IPS-18a (cell line): ENCODE measurements around the gene GRIA1.

Experiments used
- H3K27ac ChIP-seq: one replicate; pipeline ENCODE4 v1.5.1; 2013; ENCODE audit warnings: low read length
- H3K27me3 ChIP-seq: one replicate; pipeline ENCODE4 v1.6.1; 2013; ENCODE audit warnings: mild to moderate bottlenecking, low read length; ENCODE audit not compliant: control insufficient read depth, insufficient read depth
- H3K36me3 ChIP-seq: one replicate; pipeline ENCODE4 v1.6.1; 2013; ENCODE audit warnings: low read depth, low read length; ENCODE audit not compliant: control insufficient read depth
- H3K4me1 ChIP-seq: one replicate; pipeline ENCODE4 v1.6.1; 2013; ENCODE audit warnings: low read depth, low read length; ENCODE audit not compliant: control insufficient read depth
- H3K4me3 ChIP-seq: one replicate; pipeline ENCODE4 v1.5.1; 2013; ENCODE audit warnings: low read length
- H3K9ac ChIP-seq: one replicate; pipeline ENCODE4 v1.6.1; 2013; ENCODE audit warnings: mild to moderate bottlenecking, low read length, moderate library complexity
- H3K9me3 ChIP-seq: one replicate; pipeline ENCODE4 v1.6.1; 2013; ENCODE audit warnings: low read depth, low read length; ENCODE audit not compliant: control insufficient read depth

GRIA1 gene

DNA sequence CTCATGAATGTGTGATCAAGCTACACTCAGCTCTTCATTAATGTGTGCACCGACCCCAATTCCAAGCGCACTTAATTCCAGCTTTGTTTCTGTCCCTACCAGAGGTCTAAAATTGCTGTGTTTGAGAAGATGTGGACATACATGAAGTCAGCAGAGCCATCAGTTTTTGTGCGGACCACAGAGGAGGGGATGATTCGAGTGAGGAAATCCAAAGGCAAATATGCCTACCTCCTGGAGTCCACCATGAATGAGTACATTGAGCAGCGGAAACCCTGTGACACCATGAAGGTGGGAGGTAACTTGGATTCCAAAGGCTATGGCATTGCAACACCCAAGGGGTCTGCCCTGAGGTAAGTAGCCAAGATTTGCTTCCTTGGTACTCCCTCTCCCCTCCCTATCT, 279.6 kb downstream of the GRIA1 start:
- H3K9ac ChIP-seq, result no peak overlapping the region
- H3K9me3 ChIP-seq, result no peaks in the 10 kb centered on the region
- no peak overlapping the region for H3K27ac ChIP-seq
- no peaks in the 10 kb centered on the region for H3K4me1 ChIP-seq
- no peak overlapping the region for H3K4me3 ChIP-seq
- no peaks in the 10 kb centered on the region for H3K36me3 ChIP-seq
- H3K27me3 ChIP-seq, result no peaks in the 10 kb centered on the region

DNA sequence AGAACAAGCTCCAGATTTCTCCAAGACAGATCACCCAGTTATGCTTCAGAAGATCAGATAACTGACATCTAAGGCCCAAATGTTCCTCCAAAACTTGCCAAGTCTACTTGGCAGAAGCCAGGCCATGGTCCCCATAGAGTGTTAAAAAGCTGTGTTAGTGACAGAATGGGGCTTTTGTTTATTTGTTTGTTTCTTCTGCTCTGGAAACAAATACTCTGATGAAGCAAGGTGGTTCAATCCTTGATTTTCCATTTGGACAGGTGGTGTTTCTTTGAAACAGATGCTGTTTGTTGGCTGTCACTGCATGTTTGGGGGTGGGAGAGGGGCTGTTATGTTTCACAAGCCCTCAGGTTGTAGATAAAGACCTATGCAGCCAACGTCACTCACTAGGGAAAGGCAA, 284.2 kb downstream of the GRIA1 start:
- Histone ChIP-seq H3K4me1 (no peaks in the 10 kb centered on the region), H3K9ac (no peak overlapping the region), H3K9me3 (no peaks in the 10 kb centered on the region), H3K27me3 (no peaks in the 10 kb centered on the region), H3K4me3 (no peak overlapping the region), H3K27ac (no peak overlapping the region), H3K36me3 (no peaks in the 10 kb centered on the region)

DNA sequence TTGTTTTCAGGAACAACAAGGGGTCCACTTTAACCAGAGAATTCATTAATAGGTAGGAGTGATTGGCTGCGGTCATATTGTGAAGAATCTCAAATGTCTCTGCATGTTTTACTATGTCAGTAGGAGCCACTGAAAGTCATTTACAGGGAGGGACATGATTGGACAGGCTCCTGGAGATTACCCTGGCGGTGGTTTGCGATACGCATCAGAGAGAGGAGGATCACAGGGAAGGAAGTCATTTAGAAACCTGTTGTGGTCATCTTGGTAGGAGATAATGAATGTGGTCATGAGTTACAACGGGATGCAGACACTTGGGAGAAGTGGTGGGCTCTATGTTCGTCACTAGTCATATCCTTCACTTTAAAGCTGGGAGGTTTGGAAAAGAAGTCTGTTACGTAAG, 285.5 kb downstream of the GRIA1 start:
- Histone ChIP-seq H3K27ac (no peak overlapping the region), H3K4me1 (peaks cover 11% of the 10 kb centered on the region), H3K36me3 (no peaks in the 10 kb centered on the region), H3K27me3 (no peaks in the 10 kb centered on the region), H3K9me3 (no peaks in the 10 kb centered on the region), H3K4me3 (no peak overlapping the region), H3K9ac (no peak overlapping the region)

DNA sequence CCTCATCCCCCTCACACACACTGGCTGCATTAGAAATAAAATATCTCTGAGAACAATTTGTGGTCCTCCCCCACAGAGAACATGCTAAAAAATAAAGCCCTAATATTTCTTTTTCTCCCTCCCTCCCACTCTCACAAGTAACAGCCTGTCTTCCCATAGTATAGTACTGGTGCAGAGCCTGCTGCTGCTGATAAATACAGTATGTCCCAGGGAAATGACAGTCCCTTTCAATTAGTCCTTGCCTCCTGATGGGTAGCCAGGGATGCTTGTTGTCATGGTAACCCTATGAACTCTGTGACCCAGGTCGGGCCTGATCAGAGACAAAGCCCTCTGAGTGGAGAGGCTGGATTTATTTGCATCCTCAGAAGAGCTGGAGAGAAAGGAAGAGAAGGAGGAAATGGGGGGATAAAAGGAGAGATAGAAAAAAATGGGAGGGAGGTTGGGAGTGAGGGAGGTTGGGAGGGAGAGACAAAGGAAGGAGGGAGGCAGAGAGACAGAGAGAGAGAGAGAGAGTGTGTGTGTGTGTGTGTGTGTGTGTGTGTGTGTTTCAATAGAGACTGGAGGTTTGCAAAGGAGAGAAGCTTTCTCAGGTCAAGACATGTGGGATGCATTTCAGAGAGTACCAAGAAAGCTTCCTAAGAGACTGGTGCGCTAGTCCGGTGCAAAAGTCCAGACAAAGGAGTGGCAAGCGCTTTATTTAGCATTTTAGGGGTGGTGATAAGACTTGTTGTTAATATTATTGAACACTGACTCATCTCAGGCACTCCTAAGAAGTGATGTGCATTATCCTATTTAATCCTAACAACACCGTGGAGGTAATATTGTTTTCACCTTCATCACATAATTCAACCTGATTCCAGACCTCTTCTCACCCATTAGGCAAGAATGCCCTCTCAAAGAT, 287.5 kb downstream of the GRIA1 start:
- Histone ChIP-seq H3K27me3 (no peaks in the 10 kb centered on the region), H3K4me1 (peaks cover 20% of the 10 kb centered on the region), H3K4me3 (no peak overlapping the region), H3K9me3 (no peaks in the 10 kb centered on the region), H3K27ac (no peak overlapping the region), H3K9ac (no peak overlapping the region), H3K36me3 (no peaks in the 10 kb centered on the region)

DNA sequence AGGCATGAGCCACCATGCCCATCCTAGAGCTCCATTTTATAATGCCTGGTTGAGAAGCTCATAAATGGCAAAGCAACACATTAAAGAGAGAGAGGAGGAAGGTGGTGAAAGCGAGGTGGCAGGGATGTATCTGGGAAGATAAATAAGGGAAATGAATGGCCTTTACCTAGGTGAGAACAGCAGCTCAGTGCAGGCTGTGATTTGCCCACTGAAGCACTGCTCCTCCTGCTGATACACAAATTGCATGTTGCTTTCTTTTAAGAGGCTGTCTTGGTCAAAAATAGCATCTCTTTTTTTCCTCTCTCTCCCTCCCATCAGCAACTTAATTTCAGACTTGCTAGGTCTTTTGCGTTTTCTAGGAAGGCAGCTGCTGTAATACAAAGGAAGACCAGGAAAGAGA, 289.4 kb downstream of the GRIA1 start:
- H3K4me3 ChIP-seq, result no peak overlapping the region
- H3K27me3 ChIP-seq, result no peaks in the 10 kb centered on the region
- H3K36me3 ChIP-seq, result no peaks in the 10 kb centered on the region
- H3K9me3 ChIP-seq, result no peaks in the 10 kb centered on the region
- H3K27ac ChIP-seq, result no peak overlapping the region
- H3K4me1 ChIP-seq, result peaks cover 28% of the 10 kb centered on the region
- no peak overlapping the region for H3K9ac ChIP-seq

DNA sequence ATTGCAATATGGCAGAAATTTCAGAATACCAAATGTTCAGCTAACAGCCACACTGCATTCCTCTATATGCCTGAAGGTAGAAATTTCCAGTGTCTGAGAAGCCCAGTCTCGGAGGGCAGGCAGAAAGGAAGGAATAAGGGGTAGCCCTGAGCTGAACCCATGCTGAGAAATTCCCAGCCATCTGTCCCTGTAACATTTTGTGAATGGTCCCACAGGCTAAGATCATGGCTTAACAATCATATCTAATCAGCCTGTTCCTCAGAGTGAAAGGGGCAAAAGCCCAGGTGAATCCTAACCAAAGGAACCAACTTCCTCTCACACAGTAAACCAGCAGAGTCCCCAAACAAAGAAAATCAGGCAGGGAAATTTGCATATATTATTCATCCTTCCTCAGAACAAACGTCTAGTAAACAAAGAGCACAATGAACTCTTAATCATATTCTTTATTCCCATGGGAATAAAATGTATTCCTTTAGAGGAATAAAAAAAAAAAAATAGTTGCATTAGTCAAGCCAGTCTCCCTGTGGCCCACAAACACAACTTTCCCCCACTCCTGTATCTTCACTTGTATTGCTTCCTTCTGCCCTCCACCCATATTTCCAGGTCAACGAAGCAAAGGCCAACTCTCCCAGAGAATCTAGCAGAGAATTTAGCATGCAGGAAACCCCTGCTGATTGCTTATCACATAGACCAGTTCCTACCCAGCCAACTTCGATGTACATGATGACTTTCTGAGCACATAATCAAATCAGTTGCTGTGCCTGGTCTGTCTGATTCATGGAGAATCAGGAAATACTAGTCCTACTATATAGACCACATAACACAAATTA, 290.6 kb downstream of the GRIA1 start:
- H3K36me3 ChIP-seq, result no peaks in the 10 kb centered on the region
- H3K27ac ChIP-seq, result no peak overlapping the region
- no peaks in the 10 kb centered on the region for H3K9me3 ChIP-seq
- peaks cover 28% of the 10 kb centered on the region for H3K4me1 ChIP-seq
- H3K9ac ChIP-seq, result no peak overlapping the region
- no peak overlapping the region for H3K4me3 ChIP-seq
- no peaks in the 10 kb centered on the region for H3K27me3 ChIP-seq

DNA sequence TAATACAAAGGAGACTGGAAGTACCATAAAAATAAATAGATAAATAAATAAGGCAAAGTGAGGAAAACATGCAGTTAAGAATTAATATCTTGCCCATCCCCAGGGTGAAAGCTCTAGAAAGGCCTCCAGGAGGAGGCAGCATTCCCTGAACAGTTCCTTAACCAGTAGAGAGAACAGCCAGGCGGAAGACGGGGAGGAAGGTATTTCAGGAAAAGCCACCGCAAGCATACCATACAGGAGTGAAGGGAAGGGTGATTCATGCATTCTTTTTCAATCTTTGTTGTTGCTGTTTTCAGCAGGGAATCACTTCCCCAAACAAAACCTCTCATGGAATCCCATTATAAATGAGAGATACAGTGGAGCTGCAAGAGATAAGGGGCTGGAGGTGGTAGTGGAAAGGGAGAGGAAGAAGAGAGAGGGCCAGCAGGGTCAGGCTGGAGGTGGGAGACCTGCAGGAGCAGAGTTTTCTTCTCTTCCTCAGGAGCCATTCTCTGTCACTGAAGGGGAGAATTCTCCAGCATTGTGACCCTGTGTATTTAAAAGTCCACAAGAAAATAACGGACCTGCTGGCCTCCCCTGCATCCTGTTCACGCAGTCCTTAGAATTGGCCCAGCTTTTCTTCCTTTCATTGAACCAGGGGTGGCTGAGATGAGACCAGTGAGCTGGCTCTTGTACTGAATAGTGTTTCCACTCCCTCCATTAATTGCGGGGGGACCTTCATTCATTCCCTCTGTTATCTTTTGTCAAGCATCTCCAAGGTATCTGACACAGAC, 292.3 kb downstream of the GRIA1 start:
- Histone ChIP-seq H3K27me3 (no peaks in the 10 kb centered on the region), H3K4me1 (peaks cover 28% of the 10 kb centered on the region), H3K9ac (no peak overlapping the region), H3K4me3 (no peak overlapping the region), H3K36me3 (no peaks in the 10 kb centered on the region), H3K27ac (no peak overlapping the region), H3K9me3 (no peaks in the 10 kb centered on the region)

DNA sequence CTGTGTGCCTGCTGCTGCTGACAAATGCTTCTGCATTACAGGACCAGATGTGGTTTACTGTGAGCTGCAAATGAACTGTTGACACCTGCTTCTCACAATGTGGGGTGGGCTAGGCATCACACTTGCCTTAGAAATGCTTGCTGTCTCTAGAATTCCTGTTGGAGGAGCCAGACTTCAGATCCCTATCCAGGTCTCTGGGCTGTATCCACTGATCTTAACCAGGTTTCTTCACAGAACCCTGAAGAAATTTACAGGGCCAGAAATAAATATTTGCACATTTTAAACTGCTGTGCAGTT, 292.8 kb downstream of the GRIA1 start:
- no peaks in the 10 kb centered on the region for H3K9me3 ChIP-seq
- no peak overlapping the region for H3K9ac ChIP-seq
- peaks cover 28% of the 10 kb centered on the region for H3K4me1 ChIP-seq
- no peak overlapping the region for H3K4me3 ChIP-seq
- H3K36me3 ChIP-seq, result no peaks in the 10 kb centered on the region
- H3K27me3 ChIP-seq, result no peaks in the 10 kb centered on the region
- no peak overlapping the region for H3K27ac ChIP-seq

DNA sequence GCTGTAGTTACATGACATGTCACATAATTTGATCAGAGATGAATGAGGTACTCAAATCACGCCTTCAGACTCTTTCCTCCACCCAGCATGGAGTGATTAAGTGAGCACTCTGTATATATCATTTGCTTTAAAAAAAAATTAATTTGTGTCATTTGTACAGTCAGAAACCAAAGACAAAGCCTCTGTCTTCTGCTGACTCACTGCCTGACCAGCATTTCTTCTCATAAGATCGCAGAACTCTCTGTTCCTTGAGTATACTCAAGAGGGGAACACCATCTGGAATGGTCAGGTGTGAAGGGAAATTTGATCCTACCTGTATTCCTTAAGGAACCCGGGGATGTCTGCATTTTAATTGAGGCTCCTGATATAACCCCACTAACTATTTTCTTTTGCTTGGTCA, 293.8 kb downstream of the GRIA1 start:
- peaks cover 28% of the 10 kb centered on the region for H3K4me1 ChIP-seq
- no peak overlapping the region for H3K27ac ChIP-seq
- H3K9me3 ChIP-seq, result no peaks in the 10 kb centered on the region

DNA sequence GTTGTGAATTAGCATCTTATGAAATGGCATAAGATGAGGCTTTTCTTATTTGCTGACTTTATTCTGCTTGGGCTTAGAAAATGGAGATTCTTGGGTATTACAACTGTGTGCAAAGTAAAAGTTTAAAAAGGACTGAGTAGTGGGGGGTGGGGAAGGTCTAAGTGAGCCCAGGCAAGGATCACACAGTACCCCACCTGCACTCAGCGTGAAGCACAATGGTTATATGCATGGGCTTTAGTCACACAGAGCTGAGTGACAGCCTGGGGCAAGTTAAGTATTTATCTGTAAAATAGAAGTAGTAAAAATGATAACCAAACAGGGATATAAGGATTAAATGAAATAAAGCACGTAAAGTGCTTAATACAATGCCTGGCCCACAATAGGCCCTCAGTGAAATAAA, 300.9 kb downstream of the GRIA1 start:
- no peaks in the 10 kb centered on the region for H3K27me3 ChIP-seq
- H3K4me1 ChIP-seq, result no peaks in the 10 kb centered on the region
- H3K9me3 ChIP-seq, result no peaks in the 10 kb centered on the region
- H3K9ac ChIP-seq, result no peak overlapping the region
- H3K27ac ChIP-seq, result no peak overlapping the region
- H3K4me3 ChIP-seq, result no peak overlapping the region
- no peaks in the 10 kb centered on the region for H3K36me3 ChIP-seq

More for the DNA sequence above, 293.8 kb downstream of the GRIA1 start:
- Histone ChIP-seq H3K9ac (no peak overlapping the region), H3K27me3 (no peaks in the 10 kb centered on the region), H3K4me3 (no peak overlapping the region), H3K36me3 (no peaks in the 10 kb centered on the region)

DNA sequence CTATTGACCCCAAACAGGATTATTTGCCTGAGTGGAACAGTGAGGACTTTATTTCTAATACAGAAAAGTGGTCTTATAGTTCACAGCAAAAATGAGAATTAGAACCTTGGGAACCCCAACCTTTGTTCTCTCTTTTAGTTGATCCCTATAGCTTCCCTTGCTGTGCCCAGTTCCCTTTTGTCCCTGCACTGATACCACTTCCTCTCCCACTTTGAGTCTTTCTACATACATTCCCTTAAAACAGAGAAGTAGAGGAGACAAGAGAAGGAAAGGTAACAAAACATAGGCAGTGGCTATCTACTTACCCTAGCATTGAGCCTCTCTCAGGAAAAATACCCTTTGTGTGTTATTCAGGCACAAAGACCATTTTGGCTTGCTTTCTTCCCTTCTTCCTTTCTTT, 301.8 kb downstream of the GRIA1 start:
- H3K27ac ChIP-seq, result no peak overlapping the region
- no peaks in the 10 kb centered on the region for H3K36me3 ChIP-seq
- no peaks in the 10 kb centered on the region for H3K9me3 ChIP-seq
- no peak overlapping the region for H3K9ac ChIP-seq
- no peaks in the 10 kb centered on the region for H3K4me1 ChIP-seq
- no peaks in the 10 kb centered on the region for H3K27me3 ChIP-seq
- no peak overlapping the region for H3K4me3 ChIP-seq
